Small intestine (tissue), 7 donors: ENCODE measurements around the gene TARS2. TPM values are rescaled to one million over a fixed set of nuclear protein-coding genes. Genes with fewer than 3 reads are reported as not detected.

Experiments
- DNase-seq, 2 donors: peaks; one replicate each; pipeline versions ENCODE4 v3.0.0 to v3.0.0-alpha.2; 2013
- FAIRE-seq: peaks from 2 replicates; lab custom pipeline; 2012; peaks lifted over from hg19 to GRCh38; lab: Jason Lieb, UNC
- H3K27ac ChIP-seq, 3 donors: one replicate each; pipeline ENCODE4 v1.5.1; 2013; ENCODE audit warnings: low read length in 2 of 3, mild to moderate bottlenecking in 2 of 3, control low read depth in 1 of 3, inconsistent platforms in 1 of 3, low read depth in 1 of 3, moderate library complexity in 1 of 3
- H3K27me3 ChIP-seq, 3 donors: one replicate each; pipeline ENCODE4 v1.6.1; 2013; ENCODE audit warnings: low read length in 3 of 3, inconsistent platforms in 1 of 3; ENCODE audit not compliant: control insufficient read depth in 3 of 3, insufficient read depth in 3 of 3
- H3K36me3 ChIP-seq, 3 donors: one replicate each; pipeline ENCODE4 v1.6.1; 2013; ENCODE audit warnings: low read length in 3 of 3, inconsistent platforms in 1 of 3, low read depth in 1 of 3, mild to moderate bottlenecking in 1 of 3, moderate library complexity in 1 of 3; ENCODE audit not compliant: control insufficient read depth in 3 of 3, insufficient read depth in 2 of 3
- H3K4me1 ChIP-seq, 3 donors: one replicate each; pipeline ENCODE4 v1.6.1; 2013; ENCODE audit warnings: low read length in 2 of 3, inconsistent platforms in 1 of 3, low read depth in 1 of 3, mild to moderate bottlenecking in 1 of 3, moderate library complexity in 1 of 3; ENCODE audit not compliant: control insufficient read depth in 3 of 3, insufficient read depth in 2 of 3
- H3K4me3 ChIP-seq, 3 donors: one replicate each; pipeline ENCODE4 v1.5.1; 2013; ENCODE audit warnings: low read length in 3 of 3, control low read depth in 1 of 3, inconsistent platforms in 1 of 3, low read depth in 1 of 3, mild to moderate bottlenecking in 1 of 3, moderate library complexity in 1 of 3
- H3K9me3 ChIP-seq, 2 donors: one replicate each; pipeline ENCODE4 v1.6.1; 2013; ENCODE audit warnings: low read depth in 1 of 2, low read length in 1 of 2; ENCODE audit not compliant: control insufficient read depth in 2 of 2, insufficient read depth in 1 of 2
- WGBS, 3 donors: extraction: QIAGEN DNeasy Blood & Tissue Kit; methylation state at CpG; one replicate each; pipeline ENCODE4 v1.1.7; 2013; 5-methylcytosine and 5-hydroxymethylcytosine counted together
- polyA plus RNA-seq, 4 donors: library from polyadenylated mRNA; stranded (reverse) in 3 of 4; unstranded in 1 of 4; fragments of 200-250 nt in 3 of 4; fragments of 120-200 nt in 1 of 4; gene quantifications; one replicate each; pipeline versions ENCODE4 v1.2.1 to v1.2.3, GENCODE V29; 2013
- donor health status: healthy with polysubstance abuse.
- donor health status: control.
- donor health status: control.
- donor health status: Bipolar disorder and iron deficiency.
- donor health status: healthy.

Gene TARS2
- polyA plus RNA-seq, 4 donors, result 6.5 to 22.7 (median 11.2) TPM

DNA sequence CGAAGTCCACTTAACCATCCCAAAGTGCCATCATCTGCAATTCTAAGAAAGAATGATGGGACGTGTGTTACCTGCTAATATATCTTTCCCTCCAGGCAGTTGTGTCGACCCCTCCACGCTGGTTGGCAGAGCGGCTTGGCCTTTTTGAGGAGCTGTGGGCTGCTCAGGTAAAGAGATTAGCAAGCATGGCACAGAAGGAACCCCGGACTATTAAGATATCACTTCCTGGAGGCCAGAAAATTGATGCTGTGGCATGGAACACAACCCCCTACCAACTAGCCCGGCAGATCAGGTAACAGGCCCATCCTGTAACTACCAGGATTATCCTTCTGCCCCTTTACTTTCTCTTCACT lies 520 bp downstream of the TARS2 start:
- Histone ChIP-seq H3K27ac (peak overlapping the region in 1 of 3 donors; percentile 73), H3K4me3 (peak overlapping the region; percentile 58 to 74 (median 61)), H3K4me1 (peaks cover 0 to 6% (median 0%) of the 10 kb centered on the region in 3 donors), H3K36me3 (peaks cover 3 to 27% (median 4%) of the 10 kb centered on the region in 3 donors), H3K9me3 (no peaks in the 10 kb centered on the region), H3K27me3 (no peaks in the 10 kb centered on the region)
- FAIRE-seq, result no peak
- WGBS, 3 donors, result 0 to 2% (median 1%) methylated on average over 7 of the region's 7 CpGs
- peak in 1 of 2 donors; percentile 22 for DNase-seq

DNA sequence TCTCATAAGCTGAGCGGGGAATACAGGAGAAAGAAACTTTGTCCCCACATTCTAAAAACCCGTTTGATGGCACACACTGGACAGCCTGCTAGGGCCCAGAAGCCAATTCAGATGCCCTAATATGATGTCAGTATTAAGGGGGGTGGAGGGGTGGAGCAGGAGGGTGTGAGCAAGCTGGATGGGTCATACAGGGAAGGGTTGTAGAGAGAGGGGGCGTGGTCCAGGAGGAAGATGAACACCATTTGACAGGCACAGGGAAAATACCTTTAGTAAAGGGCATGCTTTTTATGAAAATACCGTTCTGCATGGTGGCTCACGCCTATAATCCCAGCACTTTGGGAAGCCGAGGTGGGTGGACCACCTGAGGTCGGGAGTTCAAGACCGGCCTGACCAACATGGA lies 6.0 kb downstream of the TARS2 start:
- H3K4me3 ChIP-seq, result no peak overlapping the region
- no peaks in the 10 kb centered on the region for H3K9me3 ChIP-seq
- H3K27me3 ChIP-seq, result no peaks in the 10 kb centered on the region
- H3K36me3 ChIP-seq, result peaks cover 6 to 55% (median 11%) of the 10 kb centered on the region in 3 donors
- no peak overlapping the region for H3K27ac ChIP-seq
- H3K4me1 ChIP-seq, result peaks cover 0 to 2% (median 0%) of the 10 kb centered on the region in 3 donors
- 95 to 97% (median 97%) methylated on average over 8 of the region's 8 CpGs for WGBS, 3 donors
- no peak for FAIRE-seq
- no peak for DNase-seq

DNA sequence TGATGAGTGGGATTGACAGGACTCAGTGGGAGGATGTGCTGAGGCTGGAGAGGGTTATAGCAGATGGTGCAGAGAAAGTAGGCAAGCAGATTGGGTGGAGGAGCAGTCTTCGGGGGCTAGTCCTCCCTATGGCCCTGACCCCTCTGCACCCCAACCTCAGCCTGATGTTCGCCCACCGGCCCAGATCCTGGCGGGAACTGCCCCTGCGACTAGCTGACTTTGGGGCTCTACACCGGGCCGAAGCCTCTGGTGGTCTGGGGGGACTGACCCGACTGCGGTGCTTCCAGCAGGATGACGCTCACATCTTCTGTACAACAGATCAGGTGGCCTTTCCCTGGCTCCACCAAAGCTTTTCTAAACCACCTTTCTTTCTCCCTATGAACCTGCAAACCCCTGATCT lies 11.1 kb downstream of the TARS2 start:
- Histone ChIP-seq H3K36me3 (peaks cover 2 to 57% (median 15%) of the 10 kb centered on the region in 3 donors), H3K4me1 (no peaks in the 10 kb centered on the region), H3K27me3 (no peaks in the 10 kb centered on the region), H3K9me3 (no peaks in the 10 kb centered on the region), H3K4me3 (no peak overlapping the region), H3K27ac (no peak overlapping the region)
- DNase-seq (no peak), FAIRE-seq (no peak)
- 96 to 98% (median 97%) methylated on average over 7 to 10 of the region's 10 CpGs for WGBS, 3 donors

DNA sequence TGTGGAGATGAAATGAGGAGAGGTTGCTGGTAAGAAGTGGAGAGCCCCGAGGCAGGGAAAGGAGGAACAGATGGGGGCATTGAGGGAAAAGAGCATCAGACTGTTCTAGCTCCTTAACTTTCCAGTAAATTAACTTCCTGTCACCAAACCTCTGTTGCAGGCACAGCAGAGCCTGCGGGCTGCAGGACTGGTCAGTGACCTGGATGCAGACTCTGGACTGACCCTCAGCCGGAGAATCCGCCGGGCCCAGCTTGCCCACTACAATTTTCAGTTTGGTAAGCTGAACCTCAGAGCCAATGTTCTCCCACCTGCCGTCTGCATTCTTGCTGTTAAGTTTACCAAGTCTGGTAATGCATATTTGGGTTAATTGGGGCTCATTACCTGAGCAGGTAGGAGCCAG lies 18.2 kb downstream of the TARS2 start:
- no peak for DNase-seq
- Histone ChIP-seq H3K4me3 (no peak overlapping the region), H3K36me3 (peaks cover 5 to 62% (median 17%) of the 10 kb centered on the region in 3 donors), H3K9me3 (no peaks in the 10 kb centered on the region), H3K4me1 (no peaks in the 10 kb centered on the region), H3K27me3 (no peaks in the 10 kb centered on the region), H3K27ac (no peak overlapping the region)
- no peak for FAIRE-seq
- whole genome bisulfite sequencing, 3 donors, result 80 to 90% (median 89%) methylated on average over 6 of the region's 6 CpGs

DNA sequence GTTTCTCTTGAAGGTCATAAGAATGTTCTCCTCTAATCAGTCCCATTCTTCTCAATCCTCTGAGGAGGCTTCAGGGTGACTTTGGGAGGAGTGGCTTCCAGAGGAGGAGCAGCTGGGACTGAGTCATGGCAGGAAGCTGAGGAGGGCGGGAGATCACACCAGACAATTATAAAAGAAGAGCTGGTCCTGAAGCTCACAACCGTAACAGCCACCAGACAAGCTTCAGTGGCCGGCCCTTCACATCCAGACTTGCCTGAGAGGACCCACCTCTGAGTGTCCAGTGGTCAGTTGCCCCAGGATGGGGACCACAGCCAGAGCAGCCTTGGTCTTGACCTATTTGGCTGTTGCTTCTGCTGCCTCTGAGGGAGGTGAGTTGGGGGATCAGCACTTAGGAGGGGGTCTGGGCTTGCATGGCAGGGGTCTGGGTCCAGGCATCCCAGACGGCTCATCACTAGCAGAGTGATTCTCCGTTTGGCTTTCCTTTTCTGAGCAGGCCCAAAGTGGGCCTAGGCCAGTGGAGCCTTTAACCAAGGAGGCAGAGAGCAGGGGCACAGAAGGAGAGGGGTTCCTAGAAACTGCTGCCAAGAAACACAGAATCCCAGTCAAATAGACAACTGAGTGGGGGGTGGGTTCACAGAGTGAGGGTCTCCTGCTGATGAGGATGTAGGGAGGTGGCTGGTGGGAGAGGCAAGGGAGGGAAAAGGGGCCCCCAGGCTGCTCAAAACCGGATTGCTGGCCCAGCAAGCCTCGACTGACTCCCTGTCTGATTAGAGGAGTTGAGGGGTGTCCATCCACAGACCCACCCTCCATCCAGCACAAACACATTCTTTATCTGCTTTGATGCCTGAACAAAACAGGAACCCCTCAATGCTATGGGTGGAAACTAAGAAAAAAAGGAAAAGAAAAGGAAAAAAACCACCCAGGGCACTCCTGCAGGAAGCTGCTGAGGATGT lies 21.0 kb downstream of the TARS2 start, which contains the start of gene ECM1:
Gene ECM1, plus strand, starts transcription at position 198 of the 953 bp plus-strand sequence. Its CDS starts 101 bp downstream, at position 299.
- Histone ChIP-seq H3K4me3 (no peak within 1 kb of the TSS), H3K27ac (peak within 1 kb of the TSS in 1 of 3 donors; percentile 88), H3K4me1 (no peaks in the 10 kb centered on the region), H3K27me3 (no peaks in the 10 kb centered on the region), H3K9me3 (no peaks in the 10 kb centered on the region), H3K36me3 (peaks cover 5 to 63% (median 17%) of the 10 kb centered on the region in 3 donors)
- WGBS, 3 donors, result 48 to 70% (median 49%) methylated on average over 7 of the region's 7 CpGs
- DNase-seq (peak; percentile 32 to 56), FAIRE-seq (no peak)

DNA sequence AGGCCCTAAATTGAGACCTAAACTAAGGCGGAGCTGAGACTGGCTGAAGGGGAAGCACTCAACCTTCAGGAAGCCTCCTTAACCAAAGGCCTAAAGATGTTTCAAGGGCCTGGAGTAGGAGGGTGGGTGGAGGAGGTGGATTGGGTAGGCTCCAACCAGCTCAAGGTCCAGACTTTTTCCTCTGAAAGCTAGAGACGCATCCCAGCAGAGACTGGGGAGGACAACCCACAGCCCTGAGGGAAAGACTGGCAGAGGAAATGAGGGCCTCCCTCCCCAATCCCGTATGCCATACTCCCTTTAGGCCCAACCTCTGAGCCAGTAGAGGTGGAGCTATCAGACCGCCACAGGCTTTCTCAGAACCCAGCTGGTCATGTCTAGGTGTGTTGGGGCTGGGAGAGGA lies 21.8 kb downstream of the TARS2 start:
- no peaks in the 10 kb centered on the region for H3K4me1 ChIP-seq
- H3K27me3 ChIP-seq, result no peaks in the 10 kb centered on the region
- peaks cover 5 to 63% (median 17%) of the 10 kb centered on the region in 3 donors for H3K36me3 ChIP-seq
- DNase-seq (no peak), FAIRE-seq (no peak)
- no peak overlapping the region for H3K4me3 ChIP-seq
- peak overlapping the region in 1 of 3 donors; percentile 13 for H3K27ac ChIP-seq
- 66 to 76% (median 74%) methylated on average over 4 of the region's 4 CpGs for WGBS, 3 donors
- H3K9me3 ChIP-seq, result no peaks in the 10 kb centered on the region

DNA sequence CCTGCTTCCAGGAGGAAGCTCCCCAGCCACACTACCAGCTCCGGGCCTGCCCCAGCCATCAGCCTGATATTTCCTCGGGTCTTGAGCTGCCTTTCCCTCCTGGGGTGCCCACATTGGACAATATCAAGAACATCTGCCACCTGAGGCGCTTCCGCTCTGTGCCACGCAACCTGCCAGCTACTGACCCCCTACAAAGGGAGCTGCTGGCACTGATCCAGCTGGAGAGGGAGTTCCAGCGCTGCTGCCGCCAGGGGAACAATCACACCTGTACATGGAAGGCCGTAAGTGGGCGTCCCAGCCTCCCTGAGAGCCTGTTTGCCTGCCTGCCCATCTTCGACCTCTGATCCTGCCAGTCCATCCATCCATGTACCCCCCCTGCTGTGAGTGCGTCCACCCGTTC lies 24.3 kb downstream of the TARS2 start:
- Histone ChIP-seq H3K4me3 (no peak overlapping the region), H3K9me3 (no peaks in the 10 kb centered on the region), H3K4me1 (peaks cover 2 to 11% (median 4%) of the 10 kb centered on the region in 3 donors), H3K36me3 (peaks cover 0 to 44% (median 4%) of the 10 kb centered on the region in 3 donors), H3K27ac (no peak overlapping the region), H3K27me3 (no peaks in the 10 kb centered on the region)
- 80 to 91% (median 87%) methylated on average over 12 of the region's 12 CpGs for WGBS, 3 donors
- FAIRE-seq (no peak), DNase-seq (no peak)

DNA sequence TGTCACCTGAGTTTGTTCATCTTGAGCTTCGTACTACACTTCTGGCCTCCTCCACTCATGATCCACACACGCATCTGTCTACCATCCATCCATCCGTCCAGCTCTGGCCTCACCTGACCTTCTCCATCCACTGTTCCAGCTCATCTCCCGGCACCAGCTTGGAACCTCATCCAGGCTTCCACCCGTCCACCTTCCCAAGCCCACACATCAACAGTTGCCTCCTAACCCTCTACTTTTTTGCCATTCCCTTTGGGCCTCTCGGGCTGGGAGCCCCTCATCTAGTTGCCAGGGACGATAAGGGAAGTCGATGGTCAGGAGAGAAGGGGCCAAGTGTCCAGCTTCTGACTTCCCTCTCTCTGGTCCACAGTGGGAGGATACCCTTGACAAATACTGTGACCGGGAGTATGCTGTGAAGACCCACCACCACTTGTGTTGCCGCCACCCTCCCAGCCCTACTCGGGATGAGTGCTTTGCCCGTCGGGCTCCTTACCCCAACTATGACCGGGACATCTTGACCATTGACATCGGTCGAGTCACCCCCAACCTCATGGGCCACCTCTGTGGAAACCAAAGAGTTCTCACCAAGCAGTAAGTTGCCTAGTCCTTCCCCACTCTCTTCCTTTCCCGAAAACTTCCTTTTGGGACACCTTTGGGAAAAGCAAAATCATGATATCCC lies 24.9 kb downstream of the TARS2 start:
- no peak for FAIRE-seq
- Histone ChIP-seq H3K27me3 (no peaks in the 10 kb centered on the region), H3K36me3 (peaks cover 0 to 39% (median 0%) of the 10 kb centered on the region in 3 donors), H3K4me3 (no peak overlapping the region), H3K9me3 (no peaks in the 10 kb centered on the region), H3K4me1 (peaks cover 2 to 12% (median 4%) of the 10 kb centered on the region in 3 donors), H3K27ac (no peak overlapping the region)
- WGBS, 3 donors, result 86 to 95% (median 89%) methylated on average over 17 of the region's 17 CpGs
- no peak for DNase-seq
